ENCODE measurements around the gene TMEM132C. TPM values are rescaled to one million over a fixed set of nuclear protein-coding genes. Genes with fewer than 3 reads are reported as not detected.

The TMEM132C gene
- total RNA-seq, 2 donors from 2014 or later = 0.56 TPM; not detected in 1

GRCh38 chr12:128695697-128696096, 428.7 kb downstream of the TMEM132C start:
- no peak for TF ChIP-seq CTCF (IDR thresholded peaks at IDR 0.05)
- DNase-seq (ENCODE audit: low spot score) (no peak), ATAC-seq (ENCODE audit: insufficient number of reproducible peaks, low FRiP score, low read depth) (no peak)
- Histone ChIP-seq H3K36me3 (no peaks in the 10 kb centered on the region), H3K4me1 (ENCODE audit: control insufficient read depth in 1 of 2, low read depth in 2 of 2) (no peaks in the 10 kb centered on the region), H3K9me3 (no peaks in the 10 kb centered on the region), H3K4me3 (no peak overlapping the region), H3K27me3 (replicated peaks; ENCODE audit: insufficient read depth) (no peaks in the 10 kb centered on the region), H3K27ac (no peak overlapping the region)

DNA sequence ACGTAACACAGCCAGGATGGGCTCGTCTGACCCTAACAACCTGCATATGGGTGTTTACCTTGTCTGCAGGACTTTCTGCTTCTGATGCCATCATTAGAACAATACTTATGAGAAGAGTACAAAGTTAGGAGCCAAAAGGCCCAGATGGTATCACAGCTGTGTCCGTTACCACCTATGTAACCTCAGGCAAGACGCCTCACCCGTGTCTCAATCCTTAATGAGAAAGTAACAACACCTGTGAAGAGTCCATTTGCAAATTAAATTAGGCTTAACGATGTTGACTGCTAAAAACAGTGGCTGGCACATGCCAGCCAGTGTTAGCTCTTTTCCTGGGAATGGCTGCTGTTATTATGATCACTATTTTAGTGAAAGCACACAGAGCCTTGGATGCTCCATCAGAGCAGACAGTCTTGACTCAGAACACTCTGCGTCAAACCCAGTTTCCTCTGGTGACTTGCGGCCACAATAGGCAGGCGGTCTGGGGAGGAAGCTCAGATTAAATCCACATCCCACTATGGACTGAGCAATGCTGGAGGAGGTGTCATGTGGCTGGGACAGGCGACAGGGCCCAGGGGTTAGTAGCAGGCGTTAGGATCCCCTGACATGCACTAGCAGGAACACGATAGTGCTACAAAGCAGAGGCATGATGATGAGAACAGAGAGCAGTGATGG, 431.5 kb downstream of the TMEM132C start:
- Histone ChIP-seq H3K27me3 (replicated peaks; ENCODE audit: insufficient read depth) (no peaks in the 10 kb centered on the region), H3K9me3 (no peaks in the 10 kb centered on the region), H3K4me1 (ENCODE audit: control insufficient read depth in 1 of 2, low read depth in 2 of 2) (no peaks in the 10 kb centered on the region), H3K4me3 (no peak overlapping the region), H3K27ac (no peak overlapping the region), H3K36me3 (no peaks in the 10 kb centered on the region)
- TF ChIP-seq CTCF (IDR thresholded peaks at IDR 0.05) = no peak
- ATAC-seq (ENCODE audit: insufficient number of reproducible peaks, low FRiP score, low read depth) (no peak), DNase-seq (ENCODE audit: low spot score) (no peak)

DNA sequence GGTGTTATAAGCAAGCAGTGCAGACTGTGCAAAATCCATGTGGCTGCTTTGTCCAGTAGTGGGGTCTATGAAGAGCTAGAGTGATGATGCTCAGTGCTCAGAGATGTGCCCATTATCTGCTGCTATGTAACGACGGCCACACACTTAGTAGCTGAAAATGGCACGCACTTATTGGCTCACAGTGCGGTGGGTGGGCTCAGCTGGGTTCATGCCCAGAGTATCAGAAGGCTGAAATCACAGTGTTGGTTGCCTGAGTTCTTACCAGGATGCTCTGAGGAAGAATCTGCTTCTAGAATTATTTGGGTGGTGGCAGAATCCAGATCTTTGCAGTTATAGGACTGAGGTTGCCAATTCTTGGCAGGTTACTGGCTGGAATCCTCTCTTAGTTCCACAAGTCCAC, 432.1 kb downstream of the TMEM132C start:
- no peak for TF ChIP-seq CTCF (IDR thresholded peaks at IDR 0.05)
- Histone ChIP-seq H3K4me1 (ENCODE audit: control insufficient read depth in 1 of 2, low read depth in 2 of 2) (no peaks in the 10 kb centered on the region), H3K27ac (no peak overlapping the region), H3K9me3 (no peaks in the 10 kb centered on the region), H3K4me3 (no peak overlapping the region), H3K36me3 (no peaks in the 10 kb centered on the region), H3K27me3 (replicated peaks; ENCODE audit: insufficient read depth) (no peaks in the 10 kb centered on the region)
- no peak for ATAC-seq (ENCODE audit: insufficient number of reproducible peaks, low FRiP score, low read depth)
- DNase-seq (ENCODE audit: low spot score) = no peak

GRCh38 chr12:128702371-128702770, 435.4 kb downstream of the TMEM132C start:
- TF ChIP-seq CTCF (IDR thresholded peaks at IDR 0.05) = no peak
- Histone ChIP-seq H3K9me3 (no peaks in the 10 kb centered on the region), H3K4me1 (ENCODE audit: control insufficient read depth in 1 of 2, low read depth in 2 of 2) (no peaks in the 10 kb centered on the region)

DNA sequence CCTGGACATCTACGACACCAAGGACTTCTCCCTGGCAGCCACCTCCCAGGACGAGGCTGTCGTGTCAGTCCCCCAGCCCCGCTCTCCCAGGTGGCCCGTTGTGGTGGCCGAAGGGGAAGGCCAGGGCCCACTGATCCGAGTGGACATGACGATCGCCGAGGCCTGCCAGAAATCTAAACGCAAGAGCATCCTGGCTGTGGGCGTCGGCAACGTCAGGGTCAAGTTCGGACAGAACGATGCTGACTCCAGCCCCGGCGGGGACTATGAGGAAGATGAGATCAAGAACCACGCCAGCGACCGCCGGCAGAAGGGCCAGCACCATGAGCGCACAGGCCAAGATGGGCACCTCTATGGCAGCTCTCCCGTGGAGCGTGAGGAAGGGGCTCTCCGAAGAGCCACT, 438.2 kb downstream of the TMEM132C start:
- H3K27me3 ChIP-seq (replicated peaks; ENCODE audit: insufficient read depth) = no peaks in the 10 kb centered on the region
- no peak overlapping the region for H3K4me3 ChIP-seq
- no peak for DNase-seq (ENCODE audit: low spot score)
- no peaks in the 10 kb centered on the region for H3K9me3 ChIP-seq
- H3K36me3 ChIP-seq = no peaks in the 10 kb centered on the region
- ATAC-seq (ENCODE audit: insufficient number of reproducible peaks, low FRiP score, low read depth) = no peak
- H3K27ac ChIP-seq = no peak overlapping the region
- no peaks in the 10 kb centered on the region for H3K4me1 ChIP-seq (ENCODE audit: control insufficient read depth in 1 of 2, low read depth in 2 of 2)
- TF ChIP-seq CTCF (IDR thresholded peaks at IDR 0.05) = no peak

More at GRCh38 chr12:128702371-128702770, 435.4 kb downstream of the TMEM132C start:
- H3K27me3 ChIP-seq (replicated peaks; ENCODE audit: insufficient read depth) = no peaks in the 10 kb centered on the region
- ATAC-seq (ENCODE audit: insufficient number of reproducible peaks, low FRiP score, low read depth) = no peak
- H3K4me3 ChIP-seq = no peak overlapping the region
- no peak overlapping the region for H3K27ac ChIP-seq
- H3K36me3 ChIP-seq = no peaks in the 10 kb centered on the region
- no peak for DNase-seq (ENCODE audit: low spot score)
